Ishikawa (cell line): Measurements from ENCODE around the gene CCNL2.

Source experiments
- CEBPB ChIP-seq: IDR thresholded peaks from 2 replicates; pipeline ENCODE4 v1.6.1; 2012
- CREB1 ChIP-seq: IDR thresholded peaks from 2 replicates; pipeline ENCODE4 v1.6.1; 2012; ENCODE audit warnings: low read depth
- EGR1 ChIP-seq: IDR thresholded peaks from 2 replicates; pipeline ENCODE4 v1.6.1; 2012
- EP300 ChIP-seq: IDR thresholded peaks from 2 replicates; pipeline ENCODE4 v1.6.1; 2012; ENCODE audit warnings: borderline replicate concordance
- FOXM1 ChIP-seq: IDR thresholded peaks from 2 replicates; pipeline ENCODE4 v1.6.1; 2012; ENCODE audit warnings: low read depth, borderline replicate concordance
- NFIC ChIP-seq: IDR thresholded peaks from 2 replicates; pipeline ENCODE4 v1.6.1; 2012
- RAD21 ChIP-seq: IDR thresholded peaks from 2 replicates; pipeline ENCODE4 v1.6.1; 2012; ENCODE audit warnings: low read depth
- TAF1 ChIP-seq: IDR thresholded peaks from 2 replicates; pipeline ENCODE4 v1.6.1; 2012; ENCODE audit warnings: low read depth, mild to moderate bottlenecking
- TCF12 ChIP-seq: IDR thresholded peaks from 2 replicates; pipeline ENCODE4 v1.6.1; 2012; ENCODE audit warnings: low read depth
- TEAD4 ChIP-seq: IDR thresholded peaks from 2 replicates; pipeline ENCODE4 v1.6.1; 2012
- YY1 ChIP-seq: IDR thresholded peaks from 2 replicates; pipeline ENCODE4 v1.6.1; 2012; ENCODE audit warnings: low read depth
- ZBTB7A ChIP-seq: IDR thresholded peaks from 2 replicates; pipeline ENCODE4 v1.6.1; 2012; ENCODE audit warnings: low read depth
- TF ChIP-seq, protein P1 (sequence below): IDR thresholded peaks from 2 replicates; pipeline ENCODE4 v1.6.1; 2012; ENCODE audit warnings: low read depth, mild to moderate bottlenecking
- TF ChIP-seq, protein P2 (sequence below): IDR thresholded peaks from 2 replicates; pipeline ENCODE4 v1.6.1; 2012
- TF ChIP-seq, protein P3 (sequence below): IDR thresholded peaks from 2 replicates; pipeline ENCODE4 v1.6.1; 2012

The CCNL2 gene

DNA sequence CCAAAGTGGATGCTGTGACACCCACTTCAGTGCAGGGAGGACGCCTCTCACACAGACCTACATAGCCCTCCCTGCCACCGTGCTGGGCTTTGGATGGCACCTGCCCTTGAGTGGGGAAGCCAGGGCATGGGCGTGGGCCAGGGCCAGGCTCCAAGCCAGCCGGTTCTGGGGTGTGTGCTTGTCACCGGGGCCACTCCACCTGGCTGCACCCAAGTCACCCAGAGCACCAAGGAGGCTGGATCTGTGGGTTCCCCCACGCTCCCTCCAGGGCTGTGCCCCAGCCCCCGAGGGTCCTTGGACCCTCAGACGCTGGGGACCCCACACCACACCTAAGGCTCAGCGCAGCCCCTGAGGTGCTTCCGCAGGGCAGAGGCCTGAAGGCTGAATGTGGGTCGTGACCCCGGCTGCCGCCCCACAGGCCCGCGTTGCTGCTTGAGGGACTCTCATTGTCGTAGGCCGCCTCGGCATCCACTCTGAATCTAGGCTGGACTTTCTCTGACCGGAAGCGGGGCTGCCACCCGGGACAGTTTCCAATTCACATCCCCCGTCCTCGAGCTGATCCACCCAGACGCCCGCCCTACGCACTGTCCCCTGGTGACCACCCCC, 42.2 kb downstream of the CCNL2 start:
- TF ChIP-seq, protein P1, sequence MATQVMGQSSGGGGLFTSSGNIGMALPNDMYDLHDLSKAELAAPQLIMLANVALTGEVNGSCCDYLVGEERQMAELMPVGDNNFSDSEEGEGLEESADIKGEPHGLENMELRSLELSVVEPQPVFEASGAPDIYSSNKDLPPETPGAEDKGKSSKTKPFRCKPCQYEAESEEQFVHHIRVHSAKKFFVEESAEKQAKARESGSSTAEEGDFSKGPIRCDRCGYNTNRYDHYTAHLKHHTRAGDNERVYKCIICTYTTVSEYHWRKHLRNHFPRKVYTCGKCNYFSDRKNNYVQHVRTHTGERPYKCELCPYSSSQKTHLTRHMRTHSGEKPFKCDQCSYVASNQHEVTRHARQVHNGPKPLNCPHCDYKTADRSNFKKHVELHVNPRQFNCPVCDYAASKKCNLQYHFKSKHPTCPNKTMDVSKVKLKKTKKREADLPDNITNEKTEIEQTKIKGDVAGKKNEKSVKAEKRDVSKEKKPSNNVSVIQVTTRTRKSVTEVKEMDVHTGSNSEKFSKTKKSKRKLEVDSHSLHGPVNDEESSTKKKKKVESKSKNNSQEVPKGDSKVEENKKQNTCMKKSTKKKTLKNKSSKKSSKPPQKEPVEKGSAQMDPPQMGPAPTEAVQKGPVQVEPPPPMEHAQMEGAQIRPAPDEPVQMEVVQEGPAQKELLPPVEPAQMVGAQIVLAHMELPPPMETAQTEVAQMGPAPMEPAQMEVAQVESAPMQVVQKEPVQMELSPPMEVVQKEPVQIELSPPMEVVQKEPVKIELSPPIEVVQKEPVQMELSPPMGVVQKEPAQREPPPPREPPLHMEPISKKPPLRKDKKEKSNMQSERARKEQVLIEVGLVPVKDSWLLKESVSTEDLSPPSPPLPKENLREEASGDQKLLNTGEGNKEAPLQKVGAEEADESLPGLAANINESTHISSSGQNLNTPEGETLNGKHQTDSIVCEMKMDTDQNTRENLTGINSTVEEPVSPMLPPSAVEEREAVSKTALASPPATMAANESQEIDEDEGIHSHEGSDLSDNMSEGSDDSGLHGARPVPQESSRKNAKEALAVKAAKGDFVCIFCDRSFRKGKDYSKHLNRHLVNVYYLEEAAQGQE, result no peak
- TF ChIP-seq CREB1 (no peak), TAF1 (no peak), TCF12 (no peak), YY1 (no peak), CEBPB (no peak), TEAD4 (no peak), FOXM1 (no peak), RAD21 (no peak), EGR1 (no peak), ZBTB7A (no peak), EP300 (no peak), NFIC (no peak)
- TF ChIP-seq, protein P2, sequence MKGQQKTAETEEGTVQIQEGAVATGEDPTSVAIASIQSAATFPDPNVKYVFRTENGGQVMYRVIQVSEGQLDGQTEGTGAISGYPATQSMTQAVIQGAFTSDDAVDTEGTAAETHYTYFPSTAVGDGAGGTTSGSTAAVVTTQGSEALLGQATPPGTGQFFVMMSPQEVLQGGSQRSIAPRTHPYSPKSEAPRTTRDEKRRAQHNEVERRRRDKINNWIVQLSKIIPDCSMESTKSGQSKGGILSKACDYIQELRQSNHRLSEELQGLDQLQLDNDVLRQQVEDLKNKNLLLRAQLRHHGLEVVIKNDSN, result no peak
- TF ChIP-seq, protein P3, sequence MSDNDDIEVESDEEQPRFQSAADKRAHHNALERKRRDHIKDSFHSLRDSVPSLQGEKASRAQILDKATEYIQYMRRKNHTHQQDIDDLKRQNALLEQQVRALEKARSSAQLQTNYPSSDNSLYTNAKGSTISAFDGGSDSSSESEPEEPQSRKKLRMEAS, result no peak

DNA sequence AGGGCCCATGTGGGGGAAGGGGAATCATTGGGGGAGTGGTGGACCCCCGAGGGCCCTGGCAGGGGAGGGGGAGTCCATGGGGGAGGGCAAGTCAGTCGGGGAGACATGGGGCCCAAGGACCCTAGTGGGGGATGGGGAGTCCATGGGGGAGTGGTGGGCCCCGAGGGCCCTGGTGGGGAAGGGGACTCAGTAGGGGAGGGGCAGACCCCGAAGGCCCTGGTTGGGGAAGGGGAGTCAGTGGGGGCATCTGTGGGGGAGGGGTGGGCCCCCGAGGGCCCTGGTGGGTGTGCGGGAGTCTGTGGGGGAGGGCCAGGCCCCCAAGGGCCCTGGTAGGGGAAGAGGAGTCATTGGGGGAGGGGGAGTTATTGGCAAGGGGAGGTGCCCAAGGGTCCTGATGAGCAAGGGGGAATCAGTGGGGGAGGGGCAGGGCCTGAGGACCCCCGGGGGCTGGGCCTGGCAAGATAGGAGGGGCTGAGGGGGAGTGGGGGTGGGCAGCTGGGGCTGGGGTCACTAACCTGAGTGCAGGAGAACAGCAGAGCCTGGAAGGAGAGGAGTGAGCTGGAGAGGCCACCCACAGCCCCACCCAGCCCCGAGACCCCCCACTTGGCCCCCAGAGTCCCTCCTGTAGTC, 42.9 kb downstream of the CCNL2 start:
- no peak for TF ChIP-seq ZBTB7A
- TF ChIP-seq, protein P3, result no peak
- TF ChIP-seq EP300, result no peak
- TF ChIP-seq NFIC, result no peak
- no peak for TF ChIP-seq EGR1
- no peak for TF ChIP-seq CEBPB
- TF ChIP-seq, protein P2, result no peak
- TF ChIP-seq RAD21, result no peak
- TF ChIP-seq CREB1, result no peak

DNA sequence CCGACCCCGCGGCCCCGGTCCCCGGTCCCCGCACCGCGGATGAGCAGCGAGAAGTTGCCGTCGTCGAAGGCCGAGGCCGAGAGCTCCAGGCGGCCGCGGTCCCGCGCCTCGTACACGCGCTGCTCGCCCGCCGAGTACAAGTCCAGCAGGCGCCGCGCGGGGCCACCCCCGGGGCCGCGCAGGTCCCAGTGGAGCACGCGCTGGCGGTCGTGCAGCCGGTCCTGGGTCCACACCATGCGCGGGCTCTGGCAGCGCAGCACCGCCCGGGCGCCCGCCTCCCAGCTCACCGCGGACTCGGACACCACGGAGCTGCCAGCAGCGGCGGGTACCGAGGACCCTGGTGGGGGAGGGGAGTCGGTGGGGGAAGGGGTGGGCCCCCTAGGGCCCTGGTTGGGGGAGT, 43.7 kb downstream of the CCNL2 start:
- TF ChIP-seq, protein P3, result peak; percentile 82
- no peak; the same call in 1 of the 2 replicates for TF ChIP-seq ZBTB7A

DNA sequence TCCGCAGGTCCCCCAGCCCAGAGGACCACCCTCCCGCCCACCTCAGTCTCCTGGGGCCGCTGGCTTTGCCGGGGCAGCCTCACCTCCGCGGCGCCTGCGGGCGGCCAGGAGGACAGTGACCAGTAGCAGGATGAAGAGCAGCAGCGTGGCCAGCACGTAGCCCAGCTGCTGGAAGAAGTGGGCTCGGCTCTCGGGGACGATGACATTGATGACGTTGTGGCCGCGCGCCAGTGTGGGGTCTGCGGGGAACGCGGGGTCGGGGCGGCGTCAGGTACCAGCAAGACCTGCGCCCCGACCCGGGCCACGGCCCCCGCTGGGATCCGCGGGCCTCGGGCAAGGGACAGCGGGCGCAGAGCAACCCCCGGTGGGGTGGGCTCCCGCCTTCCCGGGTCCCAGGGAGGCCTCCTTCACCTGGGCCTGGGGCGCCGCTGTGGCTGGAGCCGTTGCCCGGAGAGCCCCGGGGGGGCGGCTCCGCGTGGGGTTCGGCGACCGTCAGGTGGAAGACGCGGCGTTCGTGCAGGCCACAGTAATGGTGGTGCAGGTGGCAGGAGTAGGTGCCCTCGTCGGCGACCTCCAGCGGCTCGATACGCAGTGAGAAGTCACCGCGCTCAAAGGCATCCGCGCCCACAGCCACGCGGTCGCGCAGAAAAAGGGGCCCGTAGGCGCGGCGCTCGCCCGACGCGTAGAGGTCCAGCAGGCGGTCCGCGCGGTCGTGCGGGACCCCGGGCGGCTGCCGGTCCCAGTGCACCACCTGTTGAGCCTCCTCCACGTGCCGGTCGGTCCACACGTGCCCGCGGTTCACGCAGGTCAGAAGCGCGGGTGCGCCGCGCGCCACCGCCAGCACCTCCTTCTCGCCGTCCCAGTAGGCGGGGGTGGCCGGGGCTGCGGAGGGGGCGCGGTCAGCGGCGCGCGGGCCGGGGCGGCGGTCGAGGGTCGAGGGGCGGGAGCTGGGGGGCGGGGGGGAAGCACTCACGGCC, 44.6 kb downstream of the CCNL2 start:
- TF ChIP-seq NFIC (no peak), EGR1 (no peak), CEBPB (no peak), TEAD4 (no peak), CREB1 (no peak), RAD21 (no peak), EP300 (no peak), TAF1 (no peak), YY1 (no peak), TCF12 (no peak), ZBTB7A (no peak), FOXM1 (no peak)
- TF ChIP-seq, protein P1, result no peak
- TF ChIP-seq, protein P2, result no peak
- TF ChIP-seq, protein P3, result no peak; the same call in 1 of the 2 replicates
